Measurements from ENCODE around the gene CACNA1D.

The CACNA1D gene

DNA sequence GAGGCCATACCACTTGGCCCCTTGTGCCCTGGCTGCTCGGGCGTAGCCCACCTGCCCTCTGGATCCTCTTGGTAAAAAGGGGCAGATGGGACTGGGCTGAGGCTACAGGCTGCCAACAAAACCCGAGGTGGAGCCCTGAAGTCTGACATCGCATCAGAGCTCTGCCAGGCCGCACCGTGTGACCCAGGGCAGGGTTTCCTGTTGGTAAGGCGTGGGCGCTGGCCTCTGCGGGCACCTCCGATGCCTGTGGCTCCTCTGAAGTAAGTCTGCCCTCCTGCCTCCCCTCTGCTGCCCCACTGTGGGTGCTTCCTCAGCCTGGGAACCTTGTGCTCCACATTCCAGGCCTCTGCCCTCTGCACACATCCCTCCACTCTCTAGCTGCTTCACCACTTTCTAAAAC lies 342.9 kb downstream of the CACNA1D start:
- in situ Hi-C loops (cut with MboI; ENCODE audit: low sequenced_read_pairs), result no loop called here

DNA sequence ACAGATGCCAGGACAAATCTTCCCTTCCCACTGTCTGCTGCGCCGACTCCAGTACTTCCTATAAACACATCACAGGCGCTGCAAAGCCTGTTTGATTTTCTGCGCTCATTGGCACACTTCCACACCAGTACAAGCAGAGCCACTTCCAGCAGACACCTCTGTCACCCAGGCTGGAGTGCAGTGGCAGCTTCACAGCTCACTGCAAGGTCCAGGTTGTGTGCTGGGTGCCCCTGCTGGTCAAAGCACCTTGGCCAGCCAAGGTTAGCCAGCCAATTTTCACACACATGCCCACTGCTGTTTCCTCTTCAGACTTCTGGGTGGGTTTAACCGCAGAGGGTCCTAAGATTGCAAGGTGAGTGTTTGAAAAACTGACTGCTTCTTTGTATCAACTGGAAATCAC lies 346.9 kb downstream of the CACNA1D start:
- in situ Hi-C loops (cut with MboI; ENCODE audit: low sequenced_read_pairs), result no loop called here

DNA sequence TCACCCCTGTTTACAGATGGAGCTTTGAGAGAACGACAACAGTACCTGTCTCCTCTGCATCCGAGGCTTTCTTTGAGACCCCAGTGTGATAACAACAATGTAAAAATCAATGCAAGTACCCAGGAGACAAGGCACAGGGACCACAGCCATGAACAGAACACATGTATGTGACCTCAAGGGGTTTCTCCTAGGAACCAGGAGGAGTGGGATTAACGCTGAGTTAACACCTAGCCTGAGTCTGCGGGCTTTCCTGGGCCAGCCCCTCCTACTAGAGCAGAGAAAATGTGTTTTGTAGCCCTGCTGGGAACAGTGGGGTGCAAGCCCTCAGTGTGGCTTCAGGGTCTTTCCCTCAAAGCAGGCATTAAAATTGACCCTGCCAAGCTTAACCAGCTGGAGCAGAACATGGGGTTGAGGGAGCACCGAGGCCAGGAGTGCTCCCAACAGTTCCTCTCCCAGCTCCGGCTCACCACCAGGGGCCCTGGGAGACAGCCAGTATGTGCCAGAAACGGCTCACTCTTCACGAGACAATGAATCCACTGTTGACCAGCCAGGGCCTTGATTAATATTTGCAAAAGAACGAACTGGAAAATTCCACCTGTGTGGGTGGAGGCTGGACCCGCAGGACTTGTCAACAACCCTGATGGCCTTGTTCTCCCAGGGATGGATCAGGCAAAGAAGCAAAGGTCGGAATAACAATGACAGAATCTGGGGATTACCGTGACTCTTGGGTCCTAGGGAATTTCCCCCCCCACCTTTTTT lies 348.2 kb downstream of the CACNA1D start:
- in situ Hi-C loops (cut with MboI; ENCODE audit: low sequenced_read_pairs), result no loop called here

- in situ Hi-C loops (cut with MboI; ENCODE audit: low sequenced_read_pairs), result no loop called here
These were observed 349.1 kb downstream of the CACNA1D start for GRCh38 chr3:53843195-53844177.

DNA sequence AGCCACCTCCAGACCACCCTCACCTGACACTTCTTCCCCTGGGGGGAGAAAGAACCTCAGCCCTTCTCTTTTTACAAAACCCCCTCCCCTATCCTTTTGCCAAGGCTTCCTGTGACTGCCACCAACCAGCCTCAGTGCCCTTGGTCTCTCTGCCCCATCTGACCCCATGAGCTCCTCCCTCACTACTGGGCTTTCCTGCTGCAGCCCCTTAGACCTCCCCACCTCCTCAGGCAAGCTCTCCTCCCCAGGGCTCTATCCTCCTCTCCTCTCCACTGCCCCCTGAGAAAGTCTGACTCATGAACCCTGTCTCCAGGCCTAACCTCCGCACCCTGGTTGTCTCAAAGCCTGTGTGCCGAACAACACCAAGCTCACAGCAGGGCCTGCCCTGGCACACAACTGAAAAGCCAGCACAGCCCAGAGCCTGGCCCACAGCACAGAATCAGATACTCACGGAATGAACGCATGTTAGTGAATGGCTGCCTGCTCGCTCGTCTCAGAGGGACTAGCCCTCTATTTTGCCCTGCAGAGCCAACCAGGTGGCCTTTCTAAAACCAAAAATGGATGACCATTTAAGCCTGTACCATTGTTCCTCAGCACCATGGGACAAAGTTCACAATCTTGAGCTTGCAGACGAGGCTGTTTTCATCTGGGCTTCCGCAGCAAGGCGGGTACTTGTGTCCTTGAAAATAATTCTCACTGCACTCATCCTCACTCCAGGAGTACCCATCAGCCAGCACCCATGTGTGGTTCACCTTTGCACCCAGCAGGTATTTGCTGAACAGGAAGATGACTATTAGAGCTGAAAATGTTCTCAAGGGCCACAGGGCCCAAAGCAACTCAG lies 350.1 kb downstream of the CACNA1D start:
- in situ Hi-C loops (cut with MboI; ENCODE audit: low sequenced_read_pairs), result no loop called here

DNA sequence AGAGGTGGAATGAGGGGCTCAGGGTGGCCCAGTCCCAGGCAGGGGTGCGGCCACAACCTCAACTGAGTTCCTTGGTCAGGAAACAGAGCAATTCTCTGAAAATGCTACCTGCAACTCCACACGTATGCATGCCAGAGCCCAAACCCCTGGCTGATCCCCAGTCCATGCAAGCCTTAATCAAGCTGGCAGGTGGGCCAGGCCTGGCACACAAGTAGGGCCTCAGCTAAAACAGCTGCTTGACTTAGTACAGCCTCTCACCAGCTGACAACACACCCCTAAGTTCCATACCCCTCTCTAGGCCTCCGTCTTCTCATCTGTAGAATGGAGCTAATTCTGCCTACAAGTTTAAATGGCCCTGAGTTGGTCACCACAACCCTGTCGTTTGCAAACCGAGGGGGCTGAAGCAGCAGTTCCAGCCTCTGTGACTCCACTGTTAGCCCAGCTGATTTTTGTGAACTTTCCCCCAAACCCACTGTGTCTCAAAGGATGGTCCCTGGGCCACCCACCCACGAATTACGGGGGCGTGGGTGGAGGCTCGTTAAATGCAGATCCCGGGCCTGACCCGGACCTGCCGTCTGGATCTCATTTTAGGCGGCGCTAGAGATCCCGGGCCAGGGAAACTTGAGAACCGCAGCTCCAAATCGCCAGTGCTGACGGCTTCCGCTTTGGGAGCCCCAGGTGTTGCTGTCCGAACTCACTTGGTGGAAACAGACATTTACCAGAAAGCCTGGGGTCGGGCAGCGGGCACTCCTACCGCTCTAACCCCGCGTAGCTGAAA lies 350.9 kb downstream of the CACNA1D start:
- in situ Hi-C loops (cut with MboI; ENCODE audit: low sequenced_read_pairs), result no loop called here

DNA sequence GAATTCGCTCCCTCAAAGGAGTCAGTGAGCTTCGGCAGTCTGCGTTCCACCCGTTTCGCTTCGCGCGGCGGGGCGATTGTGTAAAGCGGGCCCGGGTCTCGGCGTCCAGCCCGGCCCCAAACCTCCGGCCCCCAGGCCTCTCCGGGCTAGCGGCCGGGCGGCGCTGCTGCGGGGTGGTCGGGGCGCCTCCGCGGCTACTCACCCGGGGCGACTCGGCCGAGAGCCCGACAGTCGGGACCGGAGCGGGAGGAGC lies 351.4 kb downstream of the CACNA1D start:
- in situ Hi-C loops (cut with MboI; ENCODE audit: low sequenced_read_pairs), result no loop called here

- in situ Hi-C loops (cut with MboI; ENCODE audit: low sequenced_read_pairs), result no loop called here
These were observed 351.9 kb downstream of the CACNA1D start, which contains the start of the genes CHDH and IL17RB for GRCh38 chr3:53846134-53846850. Gene CHDH, minus strand, starts transcription at chr3:53846419. Its CDS starts 22,411 bp downstream, at chr3:53824008. Gene IL17RB, plus strand, starts transcription at chr3:53846568. Its CDS starts 21 bp downstream, at chr3:53846589.

DNA sequence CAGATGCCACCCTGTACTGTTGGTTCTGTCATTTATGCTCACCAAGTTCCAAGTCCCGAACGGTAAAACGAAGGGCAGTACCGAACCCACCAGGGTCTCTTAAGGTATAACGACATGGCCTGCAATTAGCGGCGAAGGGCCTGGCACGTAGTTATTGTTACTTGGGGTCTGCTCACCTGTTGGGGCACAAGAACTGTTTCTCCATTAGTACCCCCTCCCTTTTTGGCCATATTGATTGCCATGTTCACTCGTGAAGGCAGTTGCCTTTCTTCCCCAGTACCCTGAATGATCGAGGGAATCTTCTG lies 352.4 kb downstream of the CACNA1D start:
- in situ Hi-C loops (cut with MboI; ENCODE audit: low sequenced_read_pairs), result no loop called here

GRCh38 chr3:53849916-53850315 lies 355.5 kb downstream of the CACNA1D start:
- in situ Hi-C loops (cut with MboI; ENCODE audit: low sequenced_read_pairs), result no loop called here

DNA sequence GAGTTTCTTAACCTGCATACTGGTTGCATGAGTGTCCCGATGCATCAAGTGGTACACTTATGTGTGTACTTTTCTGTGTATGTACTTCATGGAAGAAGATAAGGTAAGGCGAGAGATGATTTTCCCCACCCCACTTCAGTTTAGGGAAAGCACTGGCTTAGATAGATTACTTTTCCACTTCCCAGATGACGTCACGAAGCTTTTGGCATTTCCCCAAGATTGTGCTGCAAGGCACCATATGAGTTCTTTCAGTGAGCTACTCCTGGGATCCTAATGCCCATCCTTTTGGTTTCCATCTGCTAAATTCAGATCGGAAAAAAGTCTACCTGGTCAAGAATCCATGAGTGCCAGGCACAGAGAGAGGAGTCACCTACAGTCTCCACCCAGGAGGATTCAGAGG lies 356.5 kb downstream of the CACNA1D start:
- in situ Hi-C loops (cut with MboI; ENCODE audit: low sequenced_read_pairs), result no loop called here

DNA sequence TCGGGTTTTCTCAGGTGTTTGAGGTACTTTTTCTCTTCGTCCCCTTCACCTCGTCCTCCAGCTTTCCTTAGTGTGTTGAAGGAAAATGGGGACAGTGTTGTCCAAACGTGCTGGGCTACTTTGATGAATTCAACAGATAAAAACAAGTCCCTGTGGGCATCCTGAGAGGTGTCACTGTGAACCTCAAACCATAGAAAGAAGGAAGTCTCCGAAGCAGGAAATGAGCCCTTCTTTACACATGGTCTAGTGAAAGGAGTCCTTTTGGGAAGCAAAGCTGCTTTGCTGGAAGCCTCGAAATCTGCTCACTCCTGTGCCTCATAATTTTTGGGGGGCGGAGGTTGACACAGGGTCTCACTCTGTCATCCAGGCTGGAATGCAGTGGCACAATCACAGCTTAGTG lies 362.6 kb downstream of the CACNA1D start:
- in situ Hi-C loops (cut with MboI; ENCODE audit: low sequenced_read_pairs), result no loop called here

GRCh38 chr3:53858096-53858741 lies 363.8 kb downstream of the CACNA1D start:
- in situ Hi-C loops (cut with MboI; ENCODE audit: low sequenced_read_pairs), result no loop called here

GRCh38 chr3:53859178-53859577 lies 364.8 kb downstream of the CACNA1D start:
- in situ Hi-C loops (cut with MboI; ENCODE audit: low sequenced_read_pairs), result no loop called here

- in situ Hi-C loops (cut with MboI; ENCODE audit: low sequenced_read_pairs), result no loop called here
These were observed 365.8 kb downstream of the CACNA1D start for GRCh38 chr3:53860196-53860595.

GRCh38 chr3:53862241-53862640 lies 367.8 kb downstream of the CACNA1D start:
- in situ Hi-C loops (cut with MboI; ENCODE audit: low sequenced_read_pairs), result no loop called here

- in situ Hi-C loops (cut with MboI; ENCODE audit: low sequenced_read_pairs), result no loop called here
These were observed 368.7 kb downstream of the CACNA1D start for GRCh38 chr3:53863145-53863544.

All from HL-60/S4 treated with retinoic acid at 250 ng/mL for 4 days and 3 days (cell line).